ENCODE results near the gene SHROOM4. TPM values are rescaled to one million over a fixed set of nuclear protein-coding genes. Genes with fewer than 3 reads are reported as not detected.

Gene SHROOM4
- total RNA-seq, 1 experiment from 2014 or later, result 0.05 TPM

- no peaks in the 10 kb centered on the region for H3K4me1 ChIP-seq (ENCODE audit: control insufficient read depth in 1 of 2, insufficient read depth in 2 of 2, low read length in 2 of 2)
- no peaks in the 10 kb centered on the region for H3K9me3 ChIP-seq (ENCODE audit: control insufficient read depth in 1 of 2, insufficient read depth in 1 of 2, low read depth in 1 of 2, low read length in 2 of 2)
- no peaks in the 10 kb centered on the region for H3K9me2 ChIP-seq (ENCODE audit: insufficient read depth)
- ATAC-seq (no peak), DNase-seq (ENCODE audit: low read depth, low spot score) (no peak)
- H3K4me2 ChIP-seq (ENCODE audit: low read length), result no peak overlapping the region
- no TSS peak for BruUV-seq (replicated peaks)
- intact Hi-C loops (cut with micrococcal nuclease), result no loop called here
- no peak overlapping the region for H3K27ac ChIP-seq (ENCODE audit: low read depth, low read length)
- no peaks in the 10 kb centered on the region for H4K20me1 ChIP-seq (ENCODE audit: insufficient read depth)
- H2AFZ ChIP-seq (ENCODE audit: low read depth, low read length, poor library complexity, severe bottlenecking), result no peak overlapping the region
- ChIA-PET RAD21 (ENCODE audit: low non-redundant PET in 1 of 2, low total read pairs in 2 of 2, uncharacterized antibody in 2 of 2, unreplicated experiment in 2 of 2) (no interaction called here), CTCF (no interaction called here), POLR2A (no interaction called here)
- H3K9ac ChIP-seq (ENCODE audit: low read length), result no peak overlapping the region
- H3K36me3 ChIP-seq (ENCODE audit: control insufficient read depth in 1 of 2, insufficient read depth in 2 of 2, low read length in 2 of 2), result no peaks in the 10 kb centered on the region
- peaks cover 3% of the 10 kb centered on the region; the same call in 1 of the 2 replicates for H3K27me3 ChIP-seq (ENCODE audit: insufficient read depth, low read length)
- H3K79me2 ChIP-seq (ENCODE audit: insufficient read depth, low read length), result no peaks in the 10 kb centered on the region
- TF ChIP-seq ATF3 (IDR thresholded peaks at IDR 0.05) (no peak), ZNF274 (IDR thresholded peaks at IDR 0.05; ENCODE audit: low read depth, low read length) (no peak), SP1 (IDR thresholded peaks at IDR 0.05; ENCODE audit: low read depth) (no peak), SRF (IDR thresholded peaks at IDR 0.05; ENCODE audit: low read depth) (no peak), CBX3 (IDR thresholded peaks at IDR 0.05; ENCODE audit: low read depth) (no peak), ZFX (IDR thresholded peaks at IDR 0.05) (no peak), FOSL1 (IDR thresholded peaks at IDR 0.05; ENCODE audit: low read depth) (no peak), ELF1 (IDR thresholded peaks at IDR 0.05; ENCODE audit: borderline replicate concordance, low read depth) (no peak), EGR1 (IDR thresholded peaks at IDR 0.05; ENCODE audit: low read depth) (no peak), EZH2phosphoT487 (IDR thresholded peaks at IDR 0.05; ENCODE audit: borderline replicate concordance) (no peak), JUND (IDR thresholded peaks at IDR 0.05) (no peak), RAD21 (IDR thresholded peaks at IDR 0.05; ENCODE audit: low read depth) (no peak), ZBTB33 (IDR thresholded peaks at IDR 0.05; ENCODE audit: extremely low read depth, insufficient replicate concordance, low read length) (no peak), REST (IDR thresholded peaks at IDR 0.05; ENCODE audit: low read depth) (no peak), SIN3A (IDR thresholded peaks at IDR 0.05; ENCODE audit: low read depth) (no peak)
- H3K4me3 ChIP-seq (replicated peaks in 1 of 2; ENCODE audit: low read depth in 1 of 2, low read length in 2 of 2), result no peak overlapping the region
Observed at GRCh38 chrX:50577326-50577725, 236.7 kb downstream of the SHROOM4 start.
